Osteocyte (in vitro differentiated cells): ENCODE results near the gene PLCZ1. TPM values are rescaled to one million over a fixed set of nuclear protein-coding genes. Genes with fewer than 3 reads are reported as not detected.

ENCODE experiments used
- DNase-seq: peaks from one replicate; pipeline ENCODE4 v3.0.0; 2021; ENCODE audit warnings: mixed read lengths; ENCODE audit not compliant: unreplicated experiment; ENCODE audit errors: extremely low spot score
- H3K27ac Mint-ChIP-seq: one replicate; pipeline ENCODE4 v1.8.0; 2021; ENCODE audit warnings: mild to moderate bottlenecking, mixed read lengths; ENCODE audit not compliant: unreplicated experiment
- H3K27me3 Mint-ChIP-seq: one replicate; pipeline ENCODE4 v1.8.0; 2021; ENCODE audit warnings: mixed read lengths; ENCODE audit not compliant: unreplicated experiment
- H3K36me3 Mint-ChIP-seq: one replicate; pipeline ENCODE4 v1.8.0; 2021; ENCODE audit warnings: mixed read lengths; ENCODE audit not compliant: unreplicated experiment
- H3K4me1 Mint-ChIP-seq: one replicate; pipeline ENCODE4 v1.8.0; 2021; ENCODE audit warnings: mixed read lengths; ENCODE audit not compliant: unreplicated experiment
- H3K4me3 Mint-ChIP-seq: one replicate; pipeline ENCODE4 v1.8.0; 2021; ENCODE audit warnings: mild to moderate bottlenecking, moderate library complexity, mixed read lengths; ENCODE audit not compliant: unreplicated experiment
- H3K9me3 Mint-ChIP-seq: one replicate; pipeline ENCODE4 v1.8.0; 2021; ENCODE audit warnings: mixed read lengths; ENCODE audit not compliant: unreplicated experiment
- total RNA-seq: library from RNA; stranded (reverse); gene quantifications from 2 replicates; pipeline ENCODE4 v1.2.1, GENCODE V29; 2021
- TF ChIP-seq, protein P1 (sequence below): fragments of 200-600 bp; sonication (generic); IDR thresholded peaks from 2 replicates; pipeline ENCODE4 v1.5.0; 2021; ENCODE audit warnings: antibody characterized with exemption, mild to moderate bottlenecking, moderate library complexity

The PLCZ1 gene
- total RNA-seq, 1 donor from 2014 or later: not detected

DNA sequence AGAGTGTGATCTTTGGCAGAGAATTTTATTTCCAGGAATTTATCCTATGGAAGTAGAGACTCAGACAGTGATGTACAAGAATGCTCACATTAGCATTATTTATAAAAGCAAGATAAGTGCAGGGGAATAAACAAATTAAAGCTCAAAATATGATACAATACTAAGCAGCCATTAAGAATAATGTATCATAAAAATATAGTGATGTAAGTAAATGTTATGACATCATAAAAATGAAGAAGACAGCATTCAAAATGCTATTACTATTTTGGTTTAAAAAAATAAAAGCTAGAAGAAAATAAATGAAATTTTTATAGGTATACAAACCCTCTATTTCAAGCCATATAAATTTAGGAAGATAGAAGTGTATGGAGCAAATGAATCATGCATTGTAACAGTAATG, 17.1 kb downstream of the PLCZ1 start:
- no peaks in the 10 kb centered on the region for H3K9me3 Mint-ChIP-seq
- H3K4me3 Mint-ChIP-seq: no peak overlapping the region

DNA sequence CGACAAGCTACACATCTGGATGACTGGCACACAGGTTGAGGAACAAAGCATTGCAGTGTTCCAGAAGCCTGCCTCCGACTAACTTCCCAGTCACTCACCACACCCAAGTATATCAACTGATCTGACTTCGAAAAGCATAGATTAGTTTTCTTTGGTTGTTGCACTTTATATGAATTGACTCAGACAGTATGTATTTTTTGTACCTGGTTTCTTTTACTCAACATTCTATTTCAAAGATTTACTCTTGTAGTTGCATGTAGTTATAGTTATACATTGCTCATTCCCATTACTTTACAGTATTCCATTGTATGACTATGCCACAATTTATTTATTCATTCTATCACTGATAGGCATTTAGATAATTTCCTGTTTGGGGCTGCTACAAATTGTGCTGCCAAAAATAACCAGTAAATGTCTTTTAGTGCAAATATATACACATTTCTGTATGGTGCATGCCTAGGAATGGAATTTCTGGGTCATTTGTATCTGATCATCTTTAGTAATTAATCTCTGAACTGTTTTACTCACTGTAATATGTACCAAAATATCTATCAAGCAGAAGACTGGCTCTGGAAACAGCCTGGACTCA, 17.8 kb downstream of the PLCZ1 start:
- DNase-seq: no peak
- Mint-ChIP-seq H3K4me3 (no peak overlapping the region), H3K36me3 (no peaks in the 10 kb centered on the region), H3K27ac (no peak overlapping the region), H3K9me3 (no peaks in the 10 kb centered on the region), H3K4me1 (no peaks in the 10 kb centered on the region), H3K27me3 (no peaks in the 10 kb centered on the region)
- TF ChIP-seq, protein P1, sequence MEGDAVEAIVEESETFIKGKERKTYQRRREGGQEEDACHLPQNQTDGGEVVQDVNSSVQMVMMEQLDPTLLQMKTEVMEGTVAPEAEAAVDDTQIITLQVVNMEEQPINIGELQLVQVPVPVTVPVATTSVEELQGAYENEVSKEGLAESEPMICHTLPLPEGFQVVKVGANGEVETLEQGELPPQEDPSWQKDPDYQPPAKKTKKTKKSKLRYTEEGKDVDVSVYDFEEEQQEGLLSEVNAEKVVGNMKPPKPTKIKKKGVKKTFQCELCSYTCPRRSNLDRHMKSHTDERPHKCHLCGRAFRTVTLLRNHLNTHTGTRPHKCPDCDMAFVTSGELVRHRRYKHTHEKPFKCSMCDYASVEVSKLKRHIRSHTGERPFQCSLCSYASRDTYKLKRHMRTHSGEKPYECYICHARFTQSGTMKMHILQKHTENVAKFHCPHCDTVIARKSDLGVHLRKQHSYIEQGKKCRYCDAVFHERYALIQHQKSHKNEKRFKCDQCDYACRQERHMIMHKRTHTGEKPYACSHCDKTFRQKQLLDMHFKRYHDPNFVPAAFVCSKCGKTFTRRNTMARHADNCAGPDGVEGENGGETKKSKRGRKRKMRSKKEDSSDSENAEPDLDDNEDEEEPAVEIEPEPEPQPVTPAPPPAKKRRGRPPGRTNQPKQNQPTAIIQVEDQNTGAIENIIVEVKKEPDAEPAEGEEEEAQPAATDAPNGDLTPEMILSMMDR: no peak

More for the DNA sequence above, 17.1 kb downstream of the PLCZ1 start:
- no peaks in the 10 kb centered on the region for H3K4me1 Mint-ChIP-seq
- no peak overlapping the region for H3K27ac Mint-ChIP-seq
- H3K27me3 Mint-ChIP-seq: no peaks in the 10 kb centered on the region
- no peaks in the 10 kb centered on the region for H3K36me3 Mint-ChIP-seq
- TF ChIP-seq, protein P1: no peak
- no peak for DNase-seq

DNA sequence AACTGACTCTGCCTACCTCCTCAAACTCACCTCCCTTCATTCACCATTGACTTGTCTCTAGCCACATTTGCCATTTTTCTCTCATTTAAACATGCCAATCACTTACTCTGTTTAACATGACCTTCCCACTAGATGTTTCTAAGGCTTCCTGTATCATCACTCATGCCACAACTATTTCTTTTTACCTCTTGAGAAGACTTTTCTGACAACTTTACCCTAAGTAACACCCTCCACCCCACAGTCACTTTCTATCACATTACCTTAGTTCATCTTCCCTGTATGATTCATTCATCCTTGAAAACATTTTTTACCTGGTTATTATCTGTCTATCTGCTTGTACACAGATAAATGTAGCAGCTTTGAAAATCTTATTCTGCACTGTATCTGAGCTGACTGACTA, 19.4 kb downstream of the PLCZ1 start:
- Mint-ChIP-seq H3K36me3 (no peaks in the 10 kb centered on the region), H3K27ac (no peak overlapping the region), H3K4me3 (no peak overlapping the region), H3K9me3 (no peaks in the 10 kb centered on the region), H3K27me3 (no peaks in the 10 kb centered on the region), H3K4me1 (no peaks in the 10 kb centered on the region)
- TF ChIP-seq, protein P1: no peak
- no peak for DNase-seq

DNA sequence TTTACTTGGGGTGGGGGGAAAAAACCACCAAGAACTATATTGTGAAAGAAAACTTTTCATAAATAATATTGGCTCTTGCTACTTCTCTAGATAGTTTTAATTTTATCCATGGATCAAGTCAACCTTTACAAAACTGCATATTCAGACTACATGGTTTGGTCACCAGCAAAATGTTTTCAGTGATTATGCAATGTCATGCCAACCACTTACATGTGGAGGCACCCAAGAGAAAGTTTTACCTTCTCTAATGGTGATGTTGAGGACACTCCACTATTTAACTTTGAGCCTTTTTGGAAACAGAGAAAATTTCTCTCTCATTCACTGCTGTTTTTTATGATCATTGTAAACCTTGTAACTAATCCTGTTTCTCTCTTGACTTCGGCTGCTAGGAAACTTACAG, 21.6 kb downstream of the PLCZ1 start:
- H3K27ac Mint-ChIP-seq: no peak overlapping the region
- H3K4me3 Mint-ChIP-seq: no peak overlapping the region
- H3K27me3 Mint-ChIP-seq: no peaks in the 10 kb centered on the region
- H3K9me3 Mint-ChIP-seq: no peaks in the 10 kb centered on the region
- no peaks in the 10 kb centered on the region for H3K36me3 Mint-ChIP-seq
- no peaks in the 10 kb centered on the region for H3K4me1 Mint-ChIP-seq
- no peak for DNase-seq
- TF ChIP-seq, protein P1: no peak

DNA sequence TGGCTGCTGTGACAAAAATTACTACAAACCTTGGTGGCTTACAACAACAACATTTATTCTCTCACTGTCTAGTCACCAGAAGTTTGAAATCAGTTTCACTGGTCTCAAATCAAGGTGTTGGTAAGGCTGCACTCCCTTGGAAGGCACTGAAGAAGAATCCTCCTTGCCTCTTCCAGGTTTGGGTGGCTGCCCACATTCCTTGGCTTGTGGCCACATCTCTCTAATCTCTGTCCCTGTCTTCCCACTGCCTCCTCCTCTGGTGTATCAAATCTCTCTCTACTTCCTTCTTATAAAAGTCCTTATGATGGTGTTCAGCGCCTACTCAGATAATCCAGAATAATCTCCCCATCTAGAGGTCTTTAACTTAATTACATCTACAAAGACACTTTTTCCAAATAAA, 31.0 kb downstream of the PLCZ1 start:
- no peak overlapping the region for H3K27ac Mint-ChIP-seq
- no peaks in the 10 kb centered on the region for H3K36me3 Mint-ChIP-seq
- no peaks in the 10 kb centered on the region for H3K27me3 Mint-ChIP-seq
- peaks cover 14% of the 10 kb centered on the region for H3K9me3 Mint-ChIP-seq
- H3K4me3 Mint-ChIP-seq: no peak overlapping the region
- DNase-seq: no peak
- peaks cover 11% of the 10 kb centered on the region for H3K4me1 Mint-ChIP-seq
- TF ChIP-seq, protein P1: no peak
